ENCODE measurements around the gene PAK5.

DNA sequence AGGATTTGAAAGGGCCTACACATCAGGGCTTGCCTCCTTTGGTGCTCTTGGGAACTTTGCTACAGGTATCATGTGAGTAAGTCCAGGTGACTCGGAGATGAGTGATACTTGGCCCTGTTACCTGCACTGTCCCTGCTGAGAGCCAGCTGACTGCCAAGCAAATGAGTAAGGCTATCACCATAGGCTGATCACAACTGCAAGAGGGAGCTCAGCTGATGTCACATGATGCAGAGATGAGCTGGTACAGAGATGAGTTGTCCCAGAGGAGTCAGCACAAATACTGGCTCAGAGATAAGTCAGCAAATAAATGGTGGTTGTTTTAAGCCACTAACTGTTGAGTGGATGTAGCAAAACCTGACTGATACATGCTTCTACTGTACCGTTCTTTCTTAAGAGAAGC is 283.1 kb downstream of the PAK5 start:
- TF ChIP-seq CTCF (IDR thresholded peaks at IDR 0.05) = no peak
- no peak for TF ChIP-seq POLR2A (IDR thresholded peaks at IDR 0.05)
